ENCODE results near the gene CT83. TPM values are rescaled to one million over a fixed set of nuclear protein-coding genes. Genes with fewer than 3 reads are reported as not detected.

CT83 gene
- not detected for total RNA-seq (2013)
- not detected for polyA plus RNA-seq
- polyA minus RNA-seq = not detected in 2 replicates
- total RNA-seq = 0 to 0.08 (median 0) reads per million in 11 experiments

GRCh38 chrX:116462822-116463221 is at the start of gene CT83:
CT83 (minus strand) TSS chrX:116462976; CDS start chrX:116462856, 120 bp downstream.
- 100% methylated on average over 3 of the region's 18 CpGs for WGBS (ENCODE audit: insufficient coverage)
- H3K4me3 Mint-ChIP-seq = no peak within 1 kb of the TSS
- Histone ChIP-seq H3K27ac (ENCODE audit: low read depth in 1 of 2, low read length in 2 of 2) (no peak within 1 kb of the TSS), H3K9me3 (replicated peaks in 1 of 2; ENCODE audit: control insufficient read depth in 1 of 2, insufficient read depth in 1 of 2, low read length in 2 of 2) (no peaks in the 10 kb centered on the region), H3K36me3 (replicated peaks in 1 of 2; ENCODE audit: control insufficient read depth in 1 of 2, insufficient read depth in 2 of 2, low read length in 2 of 2) (no peaks in the 10 kb centered on the region), H3K4me1 (ENCODE audit: control insufficient read depth in 1 of 2, insufficient read depth in 2 of 2, low read length in 2 of 2) (no peaks in the 10 kb centered on the region), H3K4me3 (replicated peaks in 1 of 3; ENCODE audit: low read depth in 2 of 3, low read length in 3 of 3) (no peak within 1 kb of the TSS), H3K79me2 (ENCODE audit: insufficient read depth, low read length) (no peaks in the 10 kb centered on the region), H2AFZ (ENCODE audit: insufficient read depth, low read depth, low read length, poor library complexity, severe bottlenecking) (no peak within 1 kb of the TSS), H4K20me1 (ENCODE audit: insufficient read depth, low read length) (no peaks in the 10 kb centered on the region), H3K4me2 (replicated peaks; ENCODE audit: extremely low read depth, low read length, poor library complexity, severe bottlenecking) (no peak within 1 kb of the TSS), H3K9ac (ENCODE audit: insufficient read depth, low read length, poor library complexity, severe bottlenecking) (no peak within 1 kb of the TSS), H3K27me3 (ENCODE audit: control insufficient read depth in 2 of 2, insufficient read depth in 2 of 2, low read length in 2 of 2) (no peaks in the 10 kb centered on the region)
- no peak for DNase-seq
- no peaks in the 10 kb centered on the region for H3K36me3 Mint-ChIP-seq
- peaks cover 0 to 3% (median 0%) of the 10 kb centered on the region in 3 donors for H3K27me3 Mint-ChIP-seq (ENCODE audit: low read depth in 3 of 3)
- intact Hi-C loops (cut with micrococcal nuclease) = no loop called here
- no peaks in the 10 kb centered on the region for H3K9me3 Mint-ChIP-seq
- H3K27ac Mint-ChIP-seq = no peak within 1 kb of the TSS
- TF ChIP-seq CTCF (IDR thresholded peaks at IDR 0.05) = no peak
- H3K4me1 Mint-ChIP-seq = no peaks in the 10 kb centered on the region

- H3K79me2 ChIP-seq (ENCODE audit: insufficient read depth, low read length) = no peaks in the 10 kb centered on the region
- H3K27me3 ChIP-seq (ENCODE audit: control insufficient read depth in 2 of 2, insufficient read depth in 2 of 2, low read length in 2 of 2) = no peaks in the 10 kb centered on the region
- Mint-ChIP-seq H3K27ac (no peak overlapping the region), H3K27me3 (ENCODE audit: low read depth in 3 of 3) (no peaks in the 10 kb centered on the region), H3K36me3 (no peaks in the 10 kb centered on the region), H3K4me1 (no peaks in the 10 kb centered on the region), H3K4me3 (no peak overlapping the region), H3K9me3 (peaks cover 0 to 3% (median 0%) of the 10 kb centered on the region in 7 donors)
- DNase-seq = no peak
- H3K4me3 ChIP-seq (replicated peaks in 1 of 3; ENCODE audit: low read depth in 2 of 3, low read length in 3 of 3) = no peak overlapping the region
- no peak overlapping the region for H2AFZ ChIP-seq (ENCODE audit: insufficient read depth, low read depth, low read length, poor library complexity, severe bottlenecking)
- no peak overlapping the region for H3K4me2 ChIP-seq (replicated peaks; ENCODE audit: extremely low read depth, low read length, poor library complexity, severe bottlenecking)
- intact Hi-C loops (cut with micrococcal nuclease) = no loop called here
- no peaks in the 10 kb centered on the region for H3K9me3 ChIP-seq (replicated peaks in 1 of 2; ENCODE audit: control insufficient read depth in 1 of 2, insufficient read depth in 1 of 2, low read length in 2 of 2)
- no peak overlapping the region for H3K9ac ChIP-seq (ENCODE audit: insufficient read depth, low read length, poor library complexity, severe bottlenecking)
- H3K4me1 ChIP-seq (ENCODE audit: control insufficient read depth in 1 of 2, insufficient read depth in 2 of 2, low read length in 2 of 2) = no peaks in the 10 kb centered on the region
- H3K27ac ChIP-seq (ENCODE audit: low read depth in 1 of 2, low read length in 2 of 2) = no peak overlapping the region
- no peak for TF ChIP-seq CTCF (IDR thresholded peaks at IDR 0.05)
- no peaks in the 10 kb centered on the region for H3K36me3 ChIP-seq (replicated peaks in 1 of 2; ENCODE audit: control insufficient read depth in 1 of 2, insufficient read depth in 2 of 2, low read length in 2 of 2)
- no peaks in the 10 kb centered on the region for H4K20me1 ChIP-seq (ENCODE audit: insufficient read depth, low read length)
Observed at GRCh38 chrX:116499780-116500179, 37.0 kb upstream of the CT83 start.
